ENCODE results near the gene ZNF805. TPM values are rescaled to one million over a fixed set of nuclear protein-coding genes. Genes with fewer than 3 reads are reported as not detected.
"Not testable (repeated sequence)": the region's sequence is repeated elsewhere in the genome, so short reads cannot be mapped to it uniquely, and the experiment has no call there.

The ZNF805 gene
- total and polyA plus RNA-seq, 2 of the 4 experiments (the other 2 are of a cell fraction) = 3.0 to 32.3 TPM

DNA sequence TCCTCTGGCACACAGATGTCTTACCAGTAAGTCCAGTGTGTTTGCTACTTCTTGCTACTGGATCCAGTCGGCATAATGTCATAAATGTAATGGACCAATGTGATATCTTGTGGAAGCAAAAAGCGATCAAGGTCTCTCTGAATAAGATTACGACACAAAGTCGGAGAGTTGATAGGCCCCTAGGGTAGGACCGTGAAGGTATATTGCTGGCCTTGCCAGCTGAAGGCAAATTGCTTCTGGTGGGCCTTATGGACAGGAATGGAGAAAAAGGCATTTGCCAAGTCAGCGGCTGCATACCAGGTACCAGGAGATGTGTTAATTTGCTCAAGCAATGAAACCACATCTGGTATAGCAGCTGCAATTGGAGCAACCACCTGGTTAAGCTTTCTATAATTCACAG, 42.6 kb upstream of the ZNF805 start:
- H3K4me1 ChIP-seq (ENCODE audit: control insufficient read depth, insufficient read depth, low read length); H3K27me3 ChIP-seq (ENCODE audit: control insufficient read depth, insufficient read depth, low read length); H2AK9ac ChIP-seq (replicated peaks; ENCODE audit: low read depth, low read length, poor library complexity); H3K9me3 ChIP-seq (ENCODE audit: control insufficient read depth, insufficient read depth, low read length); H3K4ac ChIP-seq (ENCODE audit: low read depth, low read length); H2BK15ac ChIP-seq (ENCODE audit: low read depth, low read length); H3K4me3 ChIP-seq (ENCODE audit: insufficient read depth, low read depth, low read length); H2AFZ ChIP-seq (replicated peaks; ENCODE audit: low read length, poor library complexity); H2BK20ac ChIP-seq (ENCODE audit: low read depth, low read length); intact Hi-C loops (cut with micrococcal nuclease); DNase-seq; ATAC-seq (ENCODE audit: low read depth); H2AK5ac ChIP-seq (ENCODE audit: low read depth, low read length); H3K4me2 ChIP-seq (ENCODE audit: low read depth, low read length); in situ Hi-C loops (cut with MboI; ENCODE audit: low sequenced_read_pairs); H4K91ac ChIP-seq (ENCODE audit: insufficient read depth, low read depth, low read length); H3K56ac ChIP-seq (ENCODE audit: extremely low read depth, insufficient read depth, low read length); H2BK5ac ChIP-seq (ENCODE audit: low read depth, low read length, poor library complexity, severe bottlenecking); H3K9ac ChIP-seq (ENCODE audit: low read depth, low read length); H3K9me1 ChIP-seq (ENCODE audit: insufficient read depth, low read length); H2BK120ac ChIP-seq (ENCODE audit: low read depth, low read length); H4K5ac ChIP-seq (ENCODE audit: low read depth, low read length); H4K8ac ChIP-seq (ENCODE audit: low read depth in 2 of 2, low read length in 2 of 2); BruUV-seq (replicated peaks); H3K14ac ChIP-seq (replicated peaks; ENCODE audit: low read depth, low read length); dilution Hi-C loops (cut with HindIII; ENCODE audit: low sequenced_read_pairs, unreplicated experiment); H3K23ac ChIP-seq (ENCODE audit: low read depth, low read length); H3K18ac ChIP-seq (ENCODE audit: low read depth, low read length); H3K27ac ChIP-seq (ENCODE audit: insufficient read depth, low read length); POLR2A ChIA-PET (ENCODE audit: unreplicated experiment); CTCF ChIA-PET: not testable (repeated sequence)
- WGBS, 2 experiments (ENCODE audit: extremely low coverage in 2 of 2, insufficient read length in 1 of 2) = 83% methylated on average over 1 of the region's 6 CpGs; no CpG with 5 or more reads in 1 of the 2 experiments
- peaks cover 26 to 65% of the 10 kb centered on the region in 2 experiments for H3K79me1 ChIP-seq (ENCODE audit: low read depth in 1 of 2, low read length in 2 of 2)
- peaks cover 22% of the 10 kb centered on the region for H4K20me1 ChIP-seq (ENCODE audit: insufficient read depth, low read length)
- peaks cover 60% of the 10 kb centered on the region for H3K36me3 ChIP-seq (ENCODE audit: control insufficient read depth, insufficient read depth, low read length)
